H9 (cell line): ENCODE data around the gene ARAP2. TPM values are rescaled to one million over a fixed set of nuclear protein-coding genes. Genes with fewer than 3 reads are reported as not detected.

Experiments used
- DNase-seq: peaks from one replicate; pipeline ENCODE4 v3.0.0-alpha.2; 2017
- H2AFZ ChIP-seq: one replicate; pipeline ENCODE4 v1.6.1; 2013; ENCODE audit warnings: mild to moderate bottlenecking, low read length, control low read depth, moderate library complexity
- H2AK5ac ChIP-seq: 2 replicates; pipeline ENCODE4 v1.6.1; 2013; ENCODE audit warnings: low read length, control low read depth, mixed read lengths; ENCODE audit not compliant: insufficient read length
- H2BK120ac ChIP-seq: one replicate; pipeline ENCODE4 v1.6.1; 2013; ENCODE audit warnings: low read depth, mild to moderate bottlenecking, low read length, control low read depth, inconsistent platforms; ENCODE audit not compliant: poor library complexity, severe bottlenecking
- H2BK12ac ChIP-seq: 2 replicates; pipeline ENCODE4 v1.6.1; 2013; ENCODE audit warnings: low read length, control low read depth, mixed read lengths, low read depth; ENCODE audit not compliant: insufficient read length
- H2BK15ac ChIP-seq: 2 replicates; pipeline ENCODE4 v1.6.1; 2013; ENCODE audit warnings: low read depth, low read length, control low read depth
- H2BK20ac ChIP-seq: one replicate; pipeline ENCODE4 v1.6.1; 2013; ENCODE audit warnings: low read depth, mild to moderate bottlenecking, low read length, control low read depth, inconsistent platforms; ENCODE audit not compliant: poor library complexity, severe bottlenecking
- H2BK5ac ChIP-seq: 2 replicates; pipeline ENCODE4 v1.6.1; 2013; ENCODE audit warnings: low read length, control low read depth, mixed read lengths; ENCODE audit not compliant: insufficient read length
- H3K14ac ChIP-seq: 2 replicates; pipeline ENCODE4 v1.6.1; 2013; ENCODE audit warnings: low read length, control low read depth; ENCODE audit not compliant: insufficient read depth
- H3K18ac ChIP-seq: 2 replicates; pipeline ENCODE4 v1.6.1; 2013; ENCODE audit warnings: low read depth, mild to moderate bottlenecking, mixed read lengths, low read length, control low read depth; ENCODE audit not compliant: insufficient read length
- H3K23ac ChIP-seq: 2 replicates; pipeline ENCODE4 v1.6.1; 2013; ENCODE audit warnings: low read length, control low read depth, mixed read lengths, low read depth; ENCODE audit not compliant: insufficient read length
- H3K23me2 ChIP-seq: 2 replicates; pipeline ENCODE4 v1.6.1; 2013; ENCODE audit warnings: low read depth, mild to moderate bottlenecking, mixed read lengths, low read length, control low read depth; ENCODE audit not compliant: insufficient read length, poor library complexity, severe bottlenecking
- H3K27ac ChIP-seq: 2 replicates; pipeline ENCODE4 v1.5.1; 2013; ENCODE audit warnings: low read length, control low read depth, mixed read lengths, low read depth; ENCODE audit not compliant: insufficient read length
- H3K27me3 ChIP-seq: 2 replicates; pipeline ENCODE4 v1.6.1; 2013; ENCODE audit warnings: low read length, control low read depth, inconsistent platforms; ENCODE audit not compliant: insufficient read depth
- H3K4ac ChIP-seq: 2 replicates; pipeline ENCODE4 v1.6.1; 2013; ENCODE audit warnings: low read depth, mild to moderate bottlenecking, control low read depth, inconsistent platforms, low read length, moderate library complexity
- H3K4me1 ChIP-seq: 2 replicates; pipeline ENCODE4 v1.6.1; 2013; ENCODE audit warnings: low read length, control low read depth, inconsistent platforms; ENCODE audit not compliant: insufficient read depth
- H3K4me2 ChIP-seq: 2 replicates; pipeline ENCODE4 v1.6.1; 2013; ENCODE audit warnings: low read length, control low read depth, mixed read lengths; ENCODE audit not compliant: insufficient read length, insufficient read depth
- H3K56ac ChIP-seq: 2 replicates; pipeline ENCODE4 v1.6.1; 2013; ENCODE audit warnings: low read depth, mild to moderate bottlenecking, mixed read lengths, low read length, control low read depth; ENCODE audit not compliant: insufficient read length
- H3K79me1 ChIP-seq: 2 replicates; pipeline ENCODE4 v1.6.1; 2013; ENCODE audit warnings: low read depth, mild to moderate bottlenecking, moderate library complexity, low read length, control low read depth, inconsistent platforms; ENCODE audit not compliant: insufficient read depth, poor library complexity, severe bottlenecking
- H3K79me2 ChIP-seq: 2 replicates; pipeline ENCODE4 v1.6.1; 2013; ENCODE audit warnings: low read length, control low read depth, inconsistent platforms; ENCODE audit not compliant: insufficient read depth
- H3K9ac ChIP-seq: 2 replicates; pipeline ENCODE4 v1.6.1; 2013; ENCODE audit warnings: low read length, control low read depth, mixed read lengths; ENCODE audit not compliant: insufficient read length; ENCODE audit errors: extremely low read depth
- H3K9me3 ChIP-seq: one replicate; pipeline ENCODE4 v1.6.1; 2013; ENCODE audit warnings: low read depth, low read length, inconsistent platforms; ENCODE audit not compliant: control insufficient read depth
- H3T11ph ChIP-seq: one replicate; pipeline ENCODE4 v1.6.1; 2013; ENCODE audit warnings: mild to moderate bottlenecking, low read length, control low read depth, inconsistent platforms
- H4K20me1 ChIP-seq: one replicate; pipeline ENCODE4 v1.6.1; 2013; ENCODE audit not compliant: control insufficient read depth, insufficient read length, insufficient read depth
- H4K5ac ChIP-seq: 2 replicates; pipeline ENCODE4 v1.6.1; 2013; ENCODE audit warnings: low read depth, mild to moderate bottlenecking, mixed read lengths, low read length, control low read depth; ENCODE audit not compliant: insufficient read length
- H4K8ac ChIP-seq: replicated peaks from 2 replicates; pipeline ENCODE4 v1.6.1; 2013; ENCODE audit warnings: low read length, control low read depth, mixed read lengths, low read depth; ENCODE audit not compliant: insufficient read length
- H4K91ac ChIP-seq: 2 replicates; pipeline ENCODE4 v1.6.1; 2013; ENCODE audit warnings: low read depth, mild to moderate bottlenecking, moderate library complexity, mixed read lengths, low read length, control low read depth; ENCODE audit not compliant: insufficient read length
- H3K27ac Mint-ChIP-seq, 3 experiments: 2 replicates in 2 of 3; 3 replicates in 1 of 3; pipeline ENCODE4 v1.8.0; 2020 to 2021; ENCODE audit warnings: mixed read lengths in 3 of 3, mild to moderate bottlenecking in 1 of 3, moderate library complexity in 1 of 3
- H3K27me3 Mint-ChIP-seq: 2 replicates; pipeline ENCODE4 v1.8.0; 2021; ENCODE audit warnings: low read depth, mild to moderate bottlenecking, moderate library complexity, mixed read lengths
- H3K36me3 Mint-ChIP-seq, 3 experiments: 2 replicates in 2 of 3; 3 replicates in 1 of 3; pipeline ENCODE4 v1.8.0; 2020 to 2021; ENCODE audit warnings: low read depth in 3 of 3, mixed read lengths in 3 of 3; ENCODE audit not compliant: insufficient read depth in 1 of 3
- H3K4me1 Mint-ChIP-seq, 2 experiments: 2 replicates each; pipeline ENCODE4 v1.8.0; 2020; ENCODE audit warnings: mixed read lengths in 2 of 2
- H3K4me3 Mint-ChIP-seq, 2 experiments: 2 replicates in 1 of 2; 3 replicates in 1 of 2; pipeline ENCODE4 v1.8.0; 2020 to 2021; ENCODE audit warnings: mild to moderate bottlenecking in 2 of 2, mixed read lengths in 2 of 2, moderate library complexity in 1 of 2
- H3K9me3 Mint-ChIP-seq, 2 experiments: 2 replicates in 1 of 2; 3 replicates in 1 of 2; pipeline ENCODE4 v1.8.0; 2020; ENCODE audit warnings: mild to moderate bottlenecking in 2 of 2, mixed read lengths in 2 of 2, moderate library complexity in 1 of 2
- CTCF ChIP-seq: fragments of 200-600 bp; sonication (generic); conservative IDR thresholded peaks from 3 replicates; pipeline ENCODE4 v1.8.0; 2021; ENCODE audit warnings: antibody characterized with exemption, mild to moderate bottlenecking
- total RNA-seq: library from RNA; stranded (reverse); gene quantifications from 2 replicates; pipeline ENCODE4 v1.2.1, GENCODE V29; 2021

Gene ARAP2
- total RNA-seq, 1 experiment from 2014 or later = 6.3 TPM

DNA sequence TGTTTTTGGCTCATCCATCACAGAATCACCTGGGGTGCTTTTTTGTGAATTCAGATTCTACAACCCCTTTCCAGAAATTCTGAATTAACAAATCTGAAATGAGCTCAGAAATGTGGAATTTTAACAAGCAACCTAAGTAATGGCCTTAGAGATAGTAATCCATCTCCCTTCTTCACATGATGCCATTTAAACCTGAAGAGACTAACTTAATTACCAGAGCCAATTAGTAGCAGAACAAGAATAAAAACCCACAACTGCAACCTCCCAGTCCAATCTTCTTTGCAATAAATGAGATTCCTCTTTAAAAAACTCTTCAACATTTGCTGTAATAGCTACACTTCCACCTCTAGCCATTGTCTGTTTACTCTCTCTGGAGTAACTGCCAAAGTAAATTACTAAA, 69.7 kb downstream of the ARAP2 start:
- no peak overlapping the region for H3K4me3 Mint-ChIP-seq
- Histone ChIP-seq H4K5ac (no peak overlapping the region), H3K79me1 (no peaks in the 10 kb centered on the region), H3K14ac (no peak overlapping the region), H3K4me1 (no peaks in the 10 kb centered on the region), H2BK15ac (no peak overlapping the region), H2BK120ac (no peak overlapping the region), H3K23me2 (no peaks in the 10 kb centered on the region), H3K4ac (no peak overlapping the region), H3K27ac (no peak overlapping the region), H2BK5ac (no peak overlapping the region), H3K27me3 (no peaks in the 10 kb centered on the region), H4K20me1 (no peaks in the 10 kb centered on the region), H3K4me2 (no peak overlapping the region), H3K23ac (no peak overlapping the region), H3K18ac (no peak overlapping the region), H3K79me2 (no peaks in the 10 kb centered on the region), H2BK12ac (no peak overlapping the region), H3T11ph (no peak overlapping the region), H3K9me3 (no peaks in the 10 kb centered on the region), H2AFZ (no peak overlapping the region), H4K91ac (no peak overlapping the region), H2BK20ac (no peak overlapping the region), H4K8ac (no peak overlapping the region), H2AK5ac (no peak overlapping the region), H3K9ac (no peak overlapping the region), H3K56ac (no peak overlapping the region)
- no peaks in the 10 kb centered on the region for H3K27me3 Mint-ChIP-seq
- no peak overlapping the region for H3K27ac Mint-ChIP-seq
- no peak for TF ChIP-seq CTCF
- peaks cover 4 to 12% of the 10 kb centered on the region in 2 experiments for H3K4me1 Mint-ChIP-seq
- H3K36me3 Mint-ChIP-seq = no peaks in the 10 kb centered on the region; a peak in 1 of 7 replicates
- no peak for DNase-seq
- H3K9me3 Mint-ChIP-seq = no peaks in the 10 kb centered on the region
